Thyroid gland (tissue), 4 donors: ENCODE data around the gene MYOZ3. TPM values are rescaled to one million over a fixed set of nuclear protein-coding genes. Genes with fewer than 3 reads are reported as not detected.

Experiments used
- DNase-seq, 2 donors: peaks; one replicate each; pipeline ENCODE4 v3.0.0-alpha.2; 2019
- H3K27ac ChIP-seq, 3 donors: fragments of 200-600 bp; sonication (generic); 1 replicate in 2 of 3; 2 replicates in 1 of 3; pipeline ENCODE4 v1.5.1; 2016 to 2019; ENCODE audit warnings: mild to moderate bottlenecking in 1 of 3, moderate library complexity in 1 of 3
- H3K27me3 ChIP-seq: fragments of 200-600 bp; sonication (generic); one replicate; pipeline ENCODE4 v1.5.1; 2019
- H3K36me3 ChIP-seq, 2 donors: fragments of 200-600 bp; sonication (generic); one replicate each; pipeline ENCODE4 v1.5.1; 2016 to 2019
- H3K4me1 ChIP-seq, 2 donors: fragments of 200-600 bp; sonication (generic); one replicate each; pipeline ENCODE4 v1.5.1; 2017 to 2019
- H3K4me3 ChIP-seq, 3 donors: fragments of 200-600 bp; sonication (generic); replicated peaks in 1 of 3; 1 replicate in 2 of 3; 2 replicates in 1 of 3; pipeline ENCODE4 v1.5.1; 2016; ENCODE audit warnings: mild to moderate bottlenecking in 1 of 3
- H3K9me3 ChIP-seq: fragments of 200-600 bp; sonication (generic); one replicate; pipeline ENCODE4 v1.5.1; 2017
- CTCF ChIP-seq, 6 experiments: fragments of 200-600 bp in 3 of 6; fragments of 450-650 bp in 3 of 6; sonication (generic) in 3 of 6; IDR thresholded peaks; one replicate each; pipeline ENCODE4 v1.5.1; 2016 to 2019; ENCODE audit warnings: antibody characterized with exemption in 6 of 6, mild to moderate bottlenecking in 2 of 6, inconsistent platforms in 1 of 6, moderate library complexity in 1 of 6
- POLR2A ChIP-seq, 2 donors: fragments of 450-650 bp; IDR thresholded peaks; one replicate each; pipeline ENCODE4 v1.6.1; 2017; ENCODE audit warnings: antibody characterized with exemption in 2 of 2, mild to moderate bottlenecking in 2 of 2, moderate library complexity in 1 of 2
- WGBS, 2 donors: methylation state at CpG; one replicate each; pipeline ENCODE4 v1.1.5; 2017; 5-methylcytosine and 5-hydroxymethylcytosine counted together
- intact Hi-C: fragments of 100-400 bp; cut with DNase I; formaldehyde crosslinking; loops from one replicate; pipeline ENCODE4 v1.15.1; 2023
- total RNA-seq, 4 donors: library from RNA; depleted of rRNA; stranded (reverse); fragments of >200 nt; gene quantifications; one replicate each; pipeline ENCODE4 v1.2.3, GENCODE V29; 2016

MYOZ3 gene
- total RNA-seq, 4 donors from 2014 or later: 0.11 to 0.29 (median 0.13) TPM; not detected in 1

- intact Hi-C loops: no loop called here
- Histone ChIP-seq H3K36me3 (no peaks in the 10 kb centered on the region), H3K9me3 (no peaks in the 10 kb centered on the region), H3K27ac (peak overlapping the region in 2 of 3 donors; percentile 78 to 87), H3K4me3 (no peak overlapping the region), H3K27me3 (no peaks in the 10 kb centered on the region), H3K4me1 (peaks cover 48 to 84% of the 10 kb centered on the region in 2 donors)
- TF ChIP-seq CTCF (IDR thresholded peaks at IDR 0.05) (no peak), POLR2A (IDR thresholded peaks at IDR 0.05) (no peak)
- WGBS, 2 donors: 59 to 78% methylated on average over 5 of the region's 5 CpGs
- no peak for DNase-seq
Observed at GRCh38 chr5:150639751-150640150, 21.3 kb upstream of the MYOZ3 start.

DNA sequence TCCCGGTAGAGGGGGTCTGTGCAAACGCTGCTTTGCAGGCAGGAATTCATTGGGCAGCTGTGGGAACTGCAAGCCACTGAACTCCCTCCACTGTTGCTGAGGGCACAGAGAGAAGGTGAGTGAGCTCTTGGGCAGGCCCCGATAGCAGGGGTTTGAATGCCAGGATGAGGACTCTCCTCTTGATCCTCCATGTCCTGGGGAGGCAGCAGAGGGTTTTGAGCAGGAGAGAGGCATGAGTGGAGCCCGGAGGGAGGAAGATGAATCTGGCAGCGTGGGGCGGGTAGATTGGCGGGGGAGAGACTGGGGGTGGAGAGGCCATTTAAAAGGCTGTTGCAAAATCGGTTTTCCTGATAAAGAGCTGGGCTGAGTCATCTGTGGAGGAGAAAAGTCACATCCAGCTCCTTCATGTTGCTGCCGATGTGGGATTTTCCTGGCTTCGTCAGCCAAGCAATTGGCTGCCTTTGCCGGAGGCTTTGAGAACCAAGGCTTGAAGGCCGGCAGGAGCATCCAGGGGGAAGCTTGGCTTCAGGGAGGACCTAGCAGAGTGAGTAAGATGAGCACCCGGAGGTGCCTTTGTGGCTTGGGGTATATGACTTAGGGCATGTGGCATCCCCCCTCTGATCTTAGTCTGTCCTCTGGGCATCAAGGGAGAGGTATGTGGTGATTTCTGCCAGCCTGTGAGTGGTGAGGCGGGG, 20.6 kb upstream of the MYOZ3 start, which contains the start of gene SYNPO:
Gene SYNPO, plus strand, starts transcription at position 350 of the 695 bp plus-strand sequence. CDS start 7,616 bp downstream, outside the sequence.
- Histone ChIP-seq H3K4me3 (no peak within 1 kb of the TSS), H3K9me3 (no peaks in the 10 kb centered on the region), H3K27ac (peak within 1 kb of the TSS; percentile 66 to 87 (median 78)), H3K36me3 (no peaks in the 10 kb centered on the region), H3K27me3 (no peaks in the 10 kb centered on the region), H3K4me1 (peaks cover 48 to 91% of the 10 kb centered on the region in 2 donors)
- intact Hi-C loops: no loop called here
- WGBS, 2 donors: 63 to 71% methylated on average over 13 to 14 of the region's 14 CpGs
- no peak for TF ChIP-seq POLR2A (IDR thresholded peaks at IDR 0.05)
- no peak for TF ChIP-seq CTCF (IDR thresholded peaks at IDR 0.05)
- DNase-seq: peak; percentile 26 to 29

DNA sequence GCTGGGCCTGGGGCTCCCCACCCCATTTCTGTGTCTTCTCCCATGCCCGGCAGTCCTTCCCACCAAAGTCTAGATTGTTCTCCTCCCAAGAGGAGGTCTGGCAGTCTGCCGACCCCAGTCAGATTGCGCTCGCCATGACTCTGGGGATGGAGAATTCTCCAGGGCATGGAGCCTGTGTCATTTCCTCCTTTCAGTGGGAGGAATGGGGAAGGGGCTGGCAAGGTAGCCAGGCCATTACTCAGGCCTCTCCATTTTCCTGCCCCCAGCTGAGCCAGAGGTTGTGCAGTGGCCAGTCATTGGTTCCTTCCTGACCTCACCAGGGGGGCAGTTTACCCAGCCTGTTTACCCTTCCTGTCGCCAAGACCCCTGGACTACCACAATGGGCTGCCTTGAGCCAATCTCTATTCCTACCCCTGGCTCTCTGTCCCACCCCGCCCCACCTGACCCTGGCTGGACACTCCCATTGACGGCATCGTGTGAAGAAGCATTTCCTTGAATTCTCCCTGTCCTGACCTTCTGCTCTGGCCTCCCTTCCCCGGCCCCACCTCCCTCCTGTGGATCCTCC, 20.0 kb upstream of the MYOZ3 start:
- no peaks in the 10 kb centered on the region for H3K27me3 ChIP-seq
- peak overlapping the region; percentile 66 to 87 (median 78) for H3K27ac ChIP-seq
- H3K4me3 ChIP-seq: no peak overlapping the region
- no peaks in the 10 kb centered on the region for H3K9me3 ChIP-seq
- no peak for TF ChIP-seq CTCF (IDR thresholded peaks at IDR 0.05)
- TF ChIP-seq POLR2A (IDR thresholded peaks at IDR 0.05): no peak
- no peak for DNase-seq
- peaks cover 48 to 92% of the 10 kb centered on the region in 2 donors for H3K4me1 ChIP-seq
- 55 to 71% methylated on average over 9 of the region's 9 CpGs for WGBS, 2 donors
- intact Hi-C loops: no loop called here
- H3K36me3 ChIP-seq: no peaks in the 10 kb centered on the region

GRCh38 chr5:150641824-150642566, 19.1 kb upstream of the MYOZ3 start:
- intact Hi-C loops: no loop called here
- Histone ChIP-seq H3K9me3 (no peaks in the 10 kb centered on the region), H3K27ac (peak overlapping the region in 2 of 3 donors; percentile 78 to 87), H3K4me3 (no peak overlapping the region), H3K4me1 (peaks cover 48 to 83% of the 10 kb centered on the region in 2 donors), H3K27me3 (no peaks in the 10 kb centered on the region), H3K36me3 (no peaks in the 10 kb centered on the region)
- no peak for TF ChIP-seq CTCF (IDR thresholded peaks at IDR 0.05)
- no peak for TF ChIP-seq POLR2A (IDR thresholded peaks at IDR 0.05)
- DNase-seq: no peak
- WGBS, 2 donors: 88 to 90% methylated on average over 4 to 5 of the region's 5 CpGs
